GM15510 (cell line): Measurements from ENCODE around the gene RBM19.

Experiments used
- POLR2A ChIP-seq: IDR thresholded peaks from 3 replicates; pipeline ENCODE4 v1.6.1; 2011; ENCODE audit warnings: borderline replicate concordance; ENCODE audit not compliant: insufficient read length; ENCODE audit errors: extremely low read depth

Gene RBM19

GRCh38 chr12:113879658-113880057 lies 86.5 kb downstream of the RBM19 start:
- TF ChIP-seq POLR2A: no peak

- no peak for TF ChIP-seq POLR2A
Observed at GRCh38 chr12:113877607-113878006, 88.5 kb downstream of the RBM19 start.

- TF ChIP-seq POLR2A: no peak
Observed at GRCh38 chr12:113876160-113876559, 90.0 kb downstream of the RBM19 start.

- TF ChIP-seq POLR2A: no peak
Observed at GRCh38 chr12:113875691-113876090, 90.4 kb downstream of the RBM19 start.

- TF ChIP-seq POLR2A: no peak
Observed at GRCh38 chr12:113874999-113875561, 91.0 kb downstream of the RBM19 start.

GRCh38 chr12:113874326-113874725 lies 91.8 kb downstream of the RBM19 start:
- TF ChIP-seq POLR2A: no peak

- no peak for TF ChIP-seq POLR2A
Observed at GRCh38 chr12:113873740-113874139, 92.4 kb downstream of the RBM19 start.

- TF ChIP-seq POLR2A: no peak
Observed at GRCh38 chr12:113870890-113871289, 95.2 kb downstream of the RBM19 start.

GRCh38 chr12:113870035-113870434 lies 96.1 kb downstream of the RBM19 start:
- no peak for TF ChIP-seq POLR2A

- no peak for TF ChIP-seq POLR2A
Observed at GRCh38 chr12:113868365-113868764, 97.8 kb downstream of the RBM19 start.

- TF ChIP-seq POLR2A: no peak
Observed at GRCh38 chr12:113867258-113867657, 98.9 kb downstream of the RBM19 start.

- no peak for TF ChIP-seq POLR2A
Observed at GRCh38 chr12:113866496-113866895, 99.6 kb downstream of the RBM19 start.

GRCh38 chr12:113863455-113863845 lies 102.7 kb downstream of the RBM19 start:
- TF ChIP-seq POLR2A: no peak

- no peak for TF ChIP-seq POLR2A
Observed at GRCh38 chr12:113862590-113863454, 103.3 kb downstream of the RBM19 start.

GRCh38 chr12:113861708-113862312 lies 104.3 kb downstream of the RBM19 start:
- TF ChIP-seq POLR2A: no peak

- TF ChIP-seq POLR2A: no peak
Observed at GRCh38 chr12:113860950-113861349, 105.2 kb downstream of the RBM19 start.
